Smooth muscle cell (in vitro differentiated cells): ENCODE data around the gene RGS6. TPM values are rescaled to one million over a fixed set of nuclear protein-coding genes. Genes with fewer than 3 reads are reported as not detected.

Experiments used
- DNase-seq: peaks from one replicate; lab custom pipeline; 2025; ENCODE audit not compliant: unreplicated experiment; lab: John Stamatoyannopoulos, UW
- H2AFZ ChIP-seq: fragments of 200-600 bp; sonication (generic); 2 replicates; pipeline ENCODE4 v1.6.0; 2016; ENCODE audit warnings: antibody characterized with exemption, low read depth, mild to moderate bottlenecking
- H3F3A ChIP-seq: fragments of 200-600 bp; sonication (generic); 2 replicates; pipeline ENCODE4 v1.6.0; 2017; ENCODE audit warnings: antibody characterized with exemption, low read depth
- H3K27ac ChIP-seq: fragments of 200-600 bp; sonication (generic); 2 replicates; pipeline ENCODE4 v1.5.1; 2016; ENCODE audit warnings: low read depth, mild to moderate bottlenecking
- H3K27me3 ChIP-seq: fragments of 200-600 bp; sonication (generic); 2 replicates; pipeline ENCODE4 v1.6.1; 2016; ENCODE audit warnings: low read depth, mild to moderate bottlenecking
- H3K36me3 ChIP-seq: fragments of 200-600 bp; sonication (generic); 2 replicates; pipeline ENCODE4 v1.5.1; 2016; ENCODE audit warnings: low read depth
- H3K4me1 ChIP-seq: fragments of 200-600 bp; sonication (generic); 2 replicates; pipeline ENCODE4 v1.5.1; 2016; ENCODE audit warnings: low read depth
- H3K4me2 ChIP-seq: fragments of 200-600 bp; sonication (generic); 2 replicates; pipeline ENCODE4 v1.6.0; 2016; ENCODE audit warnings: mild to moderate bottlenecking
- H3K4me3 ChIP-seq: fragments of 200-600 bp; sonication (generic); 2 replicates; pipeline ENCODE4 v1.5.1; 2016; ENCODE audit warnings: mild to moderate bottlenecking
- H3K79me2 ChIP-seq: fragments of 200-600 bp; sonication (generic); 2 replicates; pipeline ENCODE4 v1.6.0; 2016; ENCODE audit warnings: low read depth, mild to moderate bottlenecking
- H3K9ac ChIP-seq: fragments of 200-600 bp; sonication (generic); 2 replicates; pipeline ENCODE4 v1.6.0; 2016; ENCODE audit warnings: low read depth
- H3K9me3 ChIP-seq: fragments of 200-600 bp; sonication (generic); replicated peaks from 2 replicates; pipeline ENCODE4 v1.5.1; 2016; ENCODE audit warnings: low read depth
- H4K20me1 ChIP-seq: fragments of 200-600 bp; sonication (generic); 2 replicates; pipeline ENCODE4 v1.6.0; 2016; ENCODE audit warnings: low read depth
- WGBS: methylation state at CpG from one replicate; pipeline ENCODE4 v1.1.7; 2016; ENCODE audit warnings: low lambda C conversion rate; 5-methylcytosine and 5-hydroxymethylcytosine counted together
- polyA plus RNA-seq: library from polyadenylated mRNA; unstranded; fragments of >200 nt; fragmentation: Nextera tagmentation; extraction: Ambion mirVana; gene quantifications from 2 replicates; pipeline ENCODE4 v1.2.1, GENCODE V29; 2016
- total RNA-seq: library from RNA; depleted of rRNA; stranded (reverse); fragments of >200 nt; gene quantifications from 2 replicates; pipeline ENCODE4 v1.2.3, GENCODE V29; 2014
- TF ChIP-seq, protein P1 (sequence below): fragments of 200-600 bp; sonication (generic); IDR thresholded peaks from 2 replicates; pipeline ENCODE4 v1.5.1; 2017; ENCODE audit warnings: borderline replicate concordance, mild to moderate bottlenecking, antibody characterized with exemption; ENCODE audit not compliant: insufficient read depth, poor library complexity, severe bottlenecking

RGS6 gene
- total and polyA plus RNA-seq, 2 experiments from 2014 or later, result 0.40 TPM; not detected in 1

DNA sequence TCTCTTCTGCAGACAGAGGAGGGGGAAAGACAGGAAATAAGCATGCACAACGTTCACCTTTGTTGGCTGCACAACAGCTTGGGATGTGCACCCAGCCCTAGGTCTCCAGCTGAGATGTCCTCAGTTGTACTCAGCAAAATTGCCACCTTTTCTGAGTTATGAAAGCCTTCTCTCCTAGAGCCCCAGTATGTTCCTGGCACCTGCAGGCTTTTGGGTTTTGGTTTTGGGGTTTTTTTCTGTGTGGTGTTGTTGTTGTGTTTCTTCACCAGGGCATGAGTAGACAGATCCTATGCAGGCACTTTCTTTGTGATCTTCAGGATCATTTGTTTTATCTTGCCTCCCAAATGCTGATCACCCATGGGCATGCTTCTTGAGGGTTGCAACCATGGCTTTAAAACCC is 498.2 kb downstream of the RGS6 start:
- no peak overlapping the region for H2AFZ ChIP-seq
- H3F3A ChIP-seq, result no peaks in the 10 kb centered on the region
- H3K27ac ChIP-seq, result no peak overlapping the region
- no peaks in the 10 kb centered on the region for H3K9me3 ChIP-seq
- no peaks in the 10 kb centered on the region for H4K20me1 ChIP-seq
- no peak overlapping the region for H3K4me3 ChIP-seq
- TF ChIP-seq, protein P1, sequence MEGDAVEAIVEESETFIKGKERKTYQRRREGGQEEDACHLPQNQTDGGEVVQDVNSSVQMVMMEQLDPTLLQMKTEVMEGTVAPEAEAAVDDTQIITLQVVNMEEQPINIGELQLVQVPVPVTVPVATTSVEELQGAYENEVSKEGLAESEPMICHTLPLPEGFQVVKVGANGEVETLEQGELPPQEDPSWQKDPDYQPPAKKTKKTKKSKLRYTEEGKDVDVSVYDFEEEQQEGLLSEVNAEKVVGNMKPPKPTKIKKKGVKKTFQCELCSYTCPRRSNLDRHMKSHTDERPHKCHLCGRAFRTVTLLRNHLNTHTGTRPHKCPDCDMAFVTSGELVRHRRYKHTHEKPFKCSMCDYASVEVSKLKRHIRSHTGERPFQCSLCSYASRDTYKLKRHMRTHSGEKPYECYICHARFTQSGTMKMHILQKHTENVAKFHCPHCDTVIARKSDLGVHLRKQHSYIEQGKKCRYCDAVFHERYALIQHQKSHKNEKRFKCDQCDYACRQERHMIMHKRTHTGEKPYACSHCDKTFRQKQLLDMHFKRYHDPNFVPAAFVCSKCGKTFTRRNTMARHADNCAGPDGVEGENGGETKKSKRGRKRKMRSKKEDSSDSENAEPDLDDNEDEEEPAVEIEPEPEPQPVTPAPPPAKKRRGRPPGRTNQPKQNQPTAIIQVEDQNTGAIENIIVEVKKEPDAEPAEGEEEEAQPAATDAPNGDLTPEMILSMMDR, result no peak
- H3K9ac ChIP-seq, result no peak overlapping the region
- H3K36me3 ChIP-seq, result no peaks in the 10 kb centered on the region
- no peak overlapping the region for H3K4me2 ChIP-seq
- no peaks in the 10 kb centered on the region for H3K27me3 ChIP-seq
- no peaks in the 10 kb centered on the region for H3K79me2 ChIP-seq
- H3K4me1 ChIP-seq, result no peaks in the 10 kb centered on the region
- WGBS, result 81% methylated on average over 1 of the region's 1 CpG
- no peak for DNase-seq

GRCh38 chr14:72432748-72433147 is 500.5 kb downstream of the RGS6 start:
- no peaks in the 10 kb centered on the region for H3K79me2 ChIP-seq
- H3F3A ChIP-seq, result no peaks in the 10 kb centered on the region
- no peak overlapping the region for H3K4me2 ChIP-seq
- H3K4me1 ChIP-seq, result no peaks in the 10 kb centered on the region
- no peaks in the 10 kb centered on the region for H4K20me1 ChIP-seq
- H3K36me3 ChIP-seq, result no peaks in the 10 kb centered on the region
- H3K27ac ChIP-seq, result no peak overlapping the region
- H3K27me3 ChIP-seq, result no peaks in the 10 kb centered on the region
- no peak for DNase-seq
- no peaks in the 10 kb centered on the region for H3K9me3 ChIP-seq
- WGBS, result 82% methylated on average over 5 of the region's 5 CpGs
- H3K4me3 ChIP-seq, result no peak overlapping the region
- H3K9ac ChIP-seq, result no peak overlapping the region
- TF ChIP-seq, protein P1, result no peak
- no peak overlapping the region for H2AFZ ChIP-seq

DNA sequence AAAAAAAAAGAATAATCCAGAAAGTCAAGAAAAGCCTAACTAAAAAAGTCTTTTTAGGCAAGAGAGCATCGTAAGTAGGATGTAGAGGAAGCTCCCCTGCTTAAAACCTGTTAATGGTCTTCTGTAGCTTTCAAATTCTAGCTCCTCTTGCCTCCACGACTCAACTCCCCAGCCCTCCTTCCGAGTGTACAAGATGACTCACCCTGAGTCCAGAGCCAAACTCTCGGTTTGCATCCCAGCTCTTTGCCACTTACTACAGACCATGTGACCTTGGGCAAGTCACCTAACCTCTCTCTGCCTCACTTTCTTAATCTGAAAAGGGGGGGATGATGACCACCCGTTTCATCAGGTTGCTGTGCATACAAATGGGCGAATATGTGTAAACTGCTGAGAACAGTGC is 501.3 kb downstream of the RGS6 start:
- DNase-seq, result no peak
- 55% methylated on average over 6 of the region's 6 CpGs for WGBS
- TF ChIP-seq, protein P1, result no peak

DNA sequence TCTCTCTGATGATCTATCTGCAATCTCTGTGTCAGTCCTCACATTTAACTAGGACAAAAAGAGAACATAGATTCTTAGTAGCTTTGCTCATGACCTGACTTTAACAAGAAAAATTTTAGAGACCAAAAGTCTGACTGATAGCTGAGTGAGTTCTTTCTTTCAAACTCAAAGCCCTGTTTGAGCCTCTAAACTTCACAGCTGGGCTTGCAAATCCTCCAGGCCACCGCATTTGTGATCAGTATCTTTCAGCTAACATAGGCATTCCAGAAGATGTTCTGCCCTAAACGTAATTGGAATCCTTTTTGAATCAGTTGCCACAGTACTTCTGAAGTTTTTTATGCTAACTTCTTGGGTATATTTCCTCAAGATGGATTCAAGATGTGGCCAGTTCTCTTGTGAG is 502.6 kb downstream of the RGS6 start:
- no peaks in the 10 kb centered on the region for H3F3A ChIP-seq
- H3K9ac ChIP-seq, result no peak overlapping the region
- no peaks in the 10 kb centered on the region for H3K9me3 ChIP-seq
- H2AFZ ChIP-seq, result peak overlapping the region; percentile 54
- H3K79me2 ChIP-seq, result no peaks in the 10 kb centered on the region
- H3K36me3 ChIP-seq, result no peaks in the 10 kb centered on the region
- H3K4me1 ChIP-seq, result no peaks in the 10 kb centered on the region
- H3K27ac ChIP-seq, result peak overlapping the region; percentile 49
- DNase-seq, result no peak
- H3K27me3 ChIP-seq, result no peaks in the 10 kb centered on the region
- no peaks in the 10 kb centered on the region for H4K20me1 ChIP-seq
- WGBS, result 0% methylated on average over 2 of the region's 2 CpGs
- H3K4me3 ChIP-seq, result no peak overlapping the region
- peak overlapping the region; percentile 43 for H3K4me2 ChIP-seq
- TF ChIP-seq, protein P1, result no peak

More for the DNA sequence above, 501.3 kb downstream of the RGS6 start:
- no peaks in the 10 kb centered on the region for H3K79me2 ChIP-seq
- no peak overlapping the region for H2AFZ ChIP-seq
- H3K9me3 ChIP-seq, result no peaks in the 10 kb centered on the region
- no peaks in the 10 kb centered on the region for H3K27me3 ChIP-seq
- no peaks in the 10 kb centered on the region for H3F3A ChIP-seq
- H3K4me2 ChIP-seq, result no peak overlapping the region
- no peak overlapping the region for H3K9ac ChIP-seq
- H3K27ac ChIP-seq, result no peak overlapping the region
- H3K4me1 ChIP-seq, result no peaks in the 10 kb centered on the region
- no peak overlapping the region for H3K4me3 ChIP-seq
- no peaks in the 10 kb centered on the region for H4K20me1 ChIP-seq
- H3K36me3 ChIP-seq, result no peaks in the 10 kb centered on the region
